Pulmonary artery endothelial cell (primary cell): ENCODE data around the gene LYRM1. TPM values are rescaled to one million over a fixed set of nuclear protein-coding genes. Genes with fewer than 3 reads are reported as not detected.
"Not testable (repeated sequence)": the region's sequence is repeated elsewhere in the genome, so short reads cannot be mapped to it uniquely, and the experiment has no call there.

Source experiments
- DNase-seq: peaks from one replicate; pipeline ENCODE4 v3.0.0-alpha.2; 2011; ENCODE audit warnings: low read depth, low spot score
- total RNA-seq: library from RNA; depleted of rRNA; stranded (reverse); fragments of >200 nt; gene quantifications from 2 replicates; pipeline ENCODE4 v1.2.3, GENCODE V29; 2014

The LYRM1 gene
- total RNA-seq, 1 donor from 2014 or later = 75.0 TPM

DNA sequence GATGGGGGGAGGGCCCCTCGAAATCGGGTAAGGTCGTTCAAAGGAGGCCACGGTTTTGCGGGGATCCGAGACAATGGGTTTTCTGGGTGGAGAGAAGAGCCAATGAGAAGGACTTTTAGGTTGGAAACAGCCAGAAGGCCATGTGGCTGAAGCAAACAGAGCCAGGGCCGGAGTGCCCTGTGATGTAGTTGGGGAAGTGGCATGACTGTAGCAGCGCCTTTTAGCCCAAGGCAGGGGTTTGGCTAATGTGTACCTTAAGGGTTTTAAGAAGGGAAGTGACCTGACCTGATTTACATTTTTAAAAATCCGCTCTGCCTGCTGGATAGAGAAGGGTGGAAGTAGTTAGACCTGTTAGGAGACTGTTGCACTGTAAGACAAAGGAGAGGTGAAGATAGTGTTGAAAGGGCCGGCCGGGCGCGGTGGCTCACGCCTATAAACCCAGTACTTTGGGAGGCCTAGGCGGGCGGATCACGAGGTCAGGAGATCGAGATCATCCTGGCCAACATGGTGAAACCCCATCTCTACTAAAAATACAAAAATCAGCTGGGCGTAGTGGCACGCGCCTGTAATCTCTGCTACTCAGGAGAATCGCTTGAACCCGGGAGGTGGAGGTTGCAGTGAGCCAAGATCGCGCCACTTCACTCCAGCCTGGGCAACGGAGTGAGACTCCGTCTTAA lies 1.0 kb downstream of the LYRM1 start:
- no peak for DNase-seq

DNA sequence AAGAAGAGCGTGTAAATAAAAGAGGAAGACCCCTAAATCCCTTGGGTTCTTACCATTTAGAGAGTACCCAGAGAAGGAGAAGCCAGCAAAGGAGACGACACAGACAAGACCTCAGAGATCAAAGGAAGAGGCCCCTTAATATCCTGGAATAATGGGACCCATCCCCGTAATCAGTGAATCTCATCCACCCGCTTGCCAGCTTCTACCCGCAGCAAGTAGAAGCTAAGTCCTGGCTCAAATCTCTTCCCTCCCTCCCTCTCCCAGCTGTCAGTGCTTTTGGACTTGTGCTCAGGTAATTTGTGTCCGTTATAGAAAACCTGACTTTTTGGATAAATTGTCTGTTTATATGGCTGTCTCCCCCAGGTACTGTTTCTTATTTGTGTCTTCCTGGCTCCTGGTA lies 1.9 kb downstream of the LYRM1 start:
- no peak for DNase-seq

DNA sequence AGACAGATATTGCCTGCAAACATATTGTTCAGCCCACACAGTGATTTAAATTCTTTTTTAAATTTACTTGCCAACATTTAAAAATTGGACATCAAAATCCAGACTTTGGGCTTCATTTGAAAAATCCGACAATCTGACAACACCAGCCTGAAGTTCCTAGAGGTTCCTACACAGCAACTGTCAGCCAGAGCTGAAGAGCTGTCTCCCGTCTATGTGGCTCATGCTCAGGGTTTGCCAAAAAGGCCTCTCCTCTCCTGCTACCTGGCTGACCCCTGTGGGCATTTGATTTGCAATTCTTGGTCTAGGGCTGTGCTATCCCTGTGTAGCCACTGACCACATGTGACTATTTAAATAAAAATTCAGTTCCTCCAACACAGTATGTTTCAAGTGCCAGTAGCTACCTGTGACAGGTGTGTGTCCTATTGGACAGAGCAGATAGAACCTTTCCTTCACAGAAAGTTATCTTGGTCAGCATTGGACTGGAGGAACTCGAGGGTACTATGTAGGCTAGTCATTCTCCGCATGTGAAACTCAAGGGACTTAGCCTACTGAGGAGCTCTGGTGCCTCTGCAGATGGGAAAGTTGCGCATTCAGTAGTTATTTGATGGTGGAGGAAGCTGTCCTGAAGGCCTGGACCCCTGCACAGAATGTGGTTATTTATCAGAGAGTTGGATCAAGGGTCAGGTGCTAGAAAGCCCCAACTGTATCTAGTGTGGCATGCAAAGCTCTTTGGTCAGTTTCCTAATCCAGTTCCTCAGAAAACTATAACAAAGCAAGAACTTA lies 2.7 kb downstream of the LYRM1 start:
- no peak for DNase-seq

DNA sequence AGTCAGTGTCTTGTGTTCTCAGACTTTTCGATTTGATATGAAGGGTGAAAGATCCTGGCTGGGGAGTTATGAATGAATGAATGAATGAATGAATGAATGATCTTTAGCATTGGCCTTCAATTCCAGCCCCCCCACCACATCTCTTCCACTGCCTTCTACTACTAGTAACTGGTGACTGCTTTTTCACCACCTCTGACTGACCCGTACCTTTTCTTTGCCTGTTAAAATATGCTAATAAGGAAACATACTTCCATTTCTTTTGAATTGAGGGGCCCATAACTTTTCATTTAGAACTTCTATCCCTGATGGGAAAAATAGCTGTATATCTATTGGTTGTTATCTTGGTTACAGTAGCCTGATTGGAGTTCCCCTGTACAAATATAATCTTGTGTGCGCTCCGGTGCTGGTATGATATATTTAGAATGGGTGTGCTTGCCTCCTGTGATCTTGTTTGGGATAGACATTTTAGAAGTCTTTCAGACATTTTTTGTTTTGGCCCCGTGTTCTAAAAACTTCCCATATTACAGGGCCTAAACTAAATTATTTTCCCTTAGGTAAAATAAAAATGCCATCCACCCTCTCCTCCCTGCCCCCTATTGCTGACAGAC lies 3.4 kb downstream of the LYRM1 start:
- no peak for DNase-seq

DNA sequence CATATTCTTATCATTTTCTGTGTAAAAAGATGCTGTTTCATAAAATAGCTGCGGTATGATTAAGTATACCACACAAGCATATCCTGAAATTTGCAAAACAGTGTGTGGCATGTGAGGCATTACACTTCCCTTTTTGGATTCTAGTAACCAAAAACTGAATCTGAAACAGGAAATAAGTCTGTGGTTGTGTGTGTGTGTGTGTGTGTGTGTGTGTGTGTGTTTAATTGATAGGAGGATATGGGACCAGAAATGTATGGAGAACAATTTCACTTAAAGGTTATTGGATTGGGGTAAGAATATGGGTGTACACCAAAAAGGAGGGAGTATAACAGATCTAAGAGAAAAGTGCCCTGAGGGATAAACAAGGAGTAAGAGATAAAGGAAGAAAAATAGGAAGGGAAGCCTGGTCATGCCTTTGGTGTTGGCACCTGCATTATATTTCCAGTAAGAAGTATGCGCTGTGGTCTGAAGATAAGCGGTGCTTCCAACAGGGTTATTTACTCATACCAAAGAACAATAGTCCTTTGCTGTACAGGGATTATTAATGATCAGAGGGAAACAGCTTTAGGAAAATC lies 4.0 kb downstream of the LYRM1 start:
- peak; percentile 96 for DNase-seq

DNA sequence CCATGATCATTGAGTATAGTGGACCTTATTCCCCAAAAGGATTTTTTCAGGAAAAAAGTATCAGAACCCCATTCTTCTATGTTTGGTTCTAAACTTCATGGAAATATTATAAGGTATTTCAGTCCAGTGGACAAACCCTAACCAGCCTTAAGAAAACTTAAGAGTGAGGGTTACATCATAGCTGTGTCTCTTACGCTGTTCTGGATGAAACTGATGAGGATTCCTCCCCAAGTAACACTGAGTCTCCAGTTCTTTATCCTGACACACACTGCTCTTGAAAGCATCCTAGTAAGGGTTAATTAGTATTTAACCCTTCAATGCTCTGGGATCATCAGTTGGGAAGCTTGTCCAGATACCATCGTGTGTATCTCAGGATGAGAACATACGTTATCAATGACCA lies 5.0 kb downstream of the LYRM1 start:
- DNase-seq = no peak

DNA sequence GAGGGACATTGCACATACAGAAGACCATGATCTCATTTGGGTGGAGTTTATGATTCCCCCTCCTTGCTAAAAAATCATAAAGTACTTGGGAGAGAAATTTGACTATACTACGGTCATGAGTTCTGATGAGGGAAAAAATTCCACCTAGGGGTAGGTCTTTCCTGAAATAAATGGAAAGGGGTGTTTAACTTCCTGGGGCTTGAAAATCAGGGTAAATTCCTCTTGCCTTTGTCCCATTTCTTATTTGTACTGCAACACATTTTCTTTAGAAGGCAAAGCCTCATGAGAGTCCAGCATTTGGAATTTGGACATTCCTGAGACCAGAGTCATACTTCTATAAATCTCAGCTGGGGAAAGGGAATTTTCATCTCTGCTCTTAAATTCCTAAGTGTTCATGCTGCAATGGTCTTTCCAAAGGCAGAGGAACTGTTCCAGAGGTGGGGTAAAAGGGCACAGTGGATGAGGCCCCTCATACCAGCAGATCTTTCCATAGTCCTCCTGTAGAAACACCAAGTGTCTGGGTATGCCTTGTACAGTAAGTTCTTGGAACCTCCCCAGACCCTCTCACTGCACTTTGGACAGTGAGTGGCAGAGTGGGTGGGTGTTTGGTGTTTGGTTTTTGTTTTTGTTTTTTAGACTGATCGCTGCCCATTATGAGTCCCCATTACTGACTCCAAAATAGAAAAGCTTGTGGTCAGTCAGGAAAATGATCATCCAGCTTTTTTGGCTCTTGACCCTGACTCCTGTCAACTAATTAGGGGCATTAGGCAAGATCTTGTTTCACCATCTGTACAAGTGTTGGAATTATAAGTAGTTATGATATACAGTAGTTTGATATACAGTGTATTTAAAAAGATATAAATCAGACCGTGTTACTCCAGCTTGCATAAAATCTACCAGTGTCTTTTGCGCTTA lies 6.0 kb downstream of the LYRM1 start:
- peak; percentile 75 for DNase-seq

DNA sequence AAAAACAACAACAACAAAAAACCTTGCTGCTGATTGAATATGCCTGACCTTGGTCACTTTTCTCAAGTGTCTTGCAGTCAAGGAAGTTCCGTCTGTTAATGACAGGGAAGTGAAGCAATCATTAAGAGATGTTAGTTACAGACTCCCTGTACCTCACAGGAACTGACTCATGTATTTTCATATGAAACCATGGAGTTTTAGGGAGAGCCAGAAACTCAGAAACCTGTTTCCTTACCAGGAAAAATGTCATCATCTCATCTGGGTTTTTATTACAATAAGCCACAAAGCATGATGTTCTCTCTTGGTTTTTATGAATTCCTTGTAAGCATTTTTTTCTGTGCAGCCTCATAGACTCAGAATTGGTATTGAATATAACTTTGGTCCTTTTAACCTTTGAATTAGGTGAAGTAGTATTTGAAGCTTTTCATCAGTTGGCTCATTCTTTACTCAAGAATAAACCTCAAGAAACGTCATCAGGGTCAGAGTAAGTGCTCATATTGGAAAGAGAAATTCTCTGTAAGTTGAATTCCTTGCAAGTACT lies 10.3 kb downstream of the LYRM1 start:
- DNase-seq = peak; percentile 90

DNA sequence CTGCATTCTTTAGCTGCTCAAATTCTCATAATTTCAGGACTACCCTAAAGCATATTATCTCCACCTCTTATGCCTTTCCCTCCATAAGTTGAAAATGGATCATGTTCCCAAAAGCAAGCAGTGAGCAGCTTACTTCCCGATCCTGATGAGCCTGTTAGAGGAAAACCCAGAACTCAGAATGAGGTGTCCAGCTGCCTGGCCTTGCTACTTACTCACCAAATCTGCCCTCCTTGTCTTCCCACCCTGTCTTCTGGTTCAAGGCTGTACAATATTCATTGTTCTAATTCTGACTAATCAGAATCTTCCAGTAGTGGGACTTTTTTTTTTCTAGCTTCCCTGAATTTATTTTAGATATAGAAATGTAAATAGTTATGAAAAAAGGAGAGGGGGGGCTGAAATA lies 10.8 kb downstream of the LYRM1 start:
- DNase-seq = no peak

DNA sequence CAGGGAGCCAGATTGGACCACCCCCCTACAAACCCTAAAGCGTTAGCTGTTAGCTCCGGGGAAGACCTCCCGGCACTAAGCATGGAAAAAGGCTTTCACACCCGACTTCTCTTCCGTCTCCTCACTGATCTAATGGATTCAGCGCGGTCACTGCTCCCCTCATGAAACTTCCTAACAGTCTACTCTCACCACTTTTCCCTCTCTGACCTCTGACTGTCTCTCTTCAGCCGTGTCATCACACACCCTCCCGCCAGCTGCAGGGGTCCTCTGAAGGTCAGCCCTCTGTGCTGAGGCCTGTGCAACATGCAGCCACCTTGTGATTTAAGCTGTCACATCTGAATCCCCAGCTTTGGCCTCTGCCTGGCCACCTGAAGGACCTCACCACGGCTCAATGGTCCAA lies 15.7 kb downstream of the LYRM1 start:
- DNase-seq = no peak

DNA sequence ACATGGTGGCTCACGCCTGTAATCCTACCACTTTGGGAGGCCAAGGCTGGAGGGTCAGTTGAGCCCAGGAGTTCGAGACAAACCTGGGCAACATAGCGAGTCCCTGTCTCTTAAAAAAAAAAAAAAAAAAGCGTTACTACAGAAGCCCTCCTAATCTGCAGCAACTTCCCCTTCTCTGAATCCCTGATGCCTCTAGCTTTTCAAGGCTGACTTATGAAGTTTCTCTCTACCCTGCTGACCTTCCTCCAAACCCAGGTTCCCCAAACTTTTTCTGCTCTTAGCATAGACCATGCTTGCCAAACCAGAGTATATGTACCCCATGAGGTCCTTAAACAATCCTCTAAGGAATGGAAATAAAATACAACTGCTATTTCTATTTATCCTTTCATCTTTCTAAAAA lies 16.4 kb downstream of the LYRM1 start:
- no peak for DNase-seq

DNA sequence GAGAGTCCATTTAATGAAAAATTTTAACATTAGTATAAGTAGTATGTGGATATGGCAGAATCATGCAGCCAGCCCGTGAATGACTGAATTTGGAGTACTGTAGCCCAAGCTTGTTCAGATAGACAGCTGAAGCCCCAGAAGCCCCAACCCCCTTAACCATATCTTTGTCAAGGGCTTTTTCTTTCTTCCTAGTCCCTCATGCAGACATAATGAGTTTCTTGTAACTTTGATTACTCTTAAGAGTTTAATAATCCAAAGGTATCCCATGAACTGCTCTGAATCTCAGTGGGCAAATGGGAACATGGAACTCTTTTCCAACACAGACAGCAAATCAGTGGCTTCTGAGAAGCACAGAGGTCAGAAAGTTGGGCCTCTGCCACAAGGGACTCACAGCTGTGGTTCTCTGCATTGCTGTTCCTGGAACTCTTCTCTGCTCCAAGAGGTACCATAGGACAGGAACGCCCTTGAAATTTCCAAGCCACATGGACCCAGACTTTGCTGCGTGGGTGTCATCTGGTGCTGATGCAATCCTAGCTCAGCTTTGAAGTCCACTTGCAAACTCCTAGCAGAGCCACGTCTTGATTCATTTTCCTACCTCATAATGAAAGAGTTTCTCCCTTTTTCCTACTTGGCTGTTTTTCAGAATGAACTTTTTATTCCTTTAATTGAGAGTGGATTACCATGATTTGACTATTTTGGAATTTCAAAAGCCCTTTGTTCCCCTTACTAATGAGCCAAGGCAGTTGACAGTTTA lies 18.1 kb downstream of the LYRM1 start:
- DNase-seq = no peak

DNA sequence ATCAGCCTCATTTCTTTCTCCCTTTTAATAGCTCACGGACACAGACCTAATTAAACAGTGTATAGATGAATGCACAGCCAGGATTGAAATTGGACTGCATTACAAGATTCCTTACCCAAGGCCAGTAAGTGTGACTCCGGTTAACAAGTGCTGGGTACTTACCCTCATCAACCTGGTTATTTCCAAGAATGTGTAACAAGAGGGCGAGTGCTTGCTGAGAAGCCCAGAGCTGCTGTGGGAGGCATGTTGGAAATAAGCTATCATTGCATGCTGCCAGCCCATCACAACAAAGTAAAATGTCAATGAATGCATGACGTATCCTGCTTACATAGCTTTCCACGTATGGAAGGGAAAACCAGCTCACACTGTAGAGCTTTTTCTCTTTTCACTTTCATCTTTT lies 19.5 kb downstream of the LYRM1 start:
- DNase-seq = no peak

DNA sequence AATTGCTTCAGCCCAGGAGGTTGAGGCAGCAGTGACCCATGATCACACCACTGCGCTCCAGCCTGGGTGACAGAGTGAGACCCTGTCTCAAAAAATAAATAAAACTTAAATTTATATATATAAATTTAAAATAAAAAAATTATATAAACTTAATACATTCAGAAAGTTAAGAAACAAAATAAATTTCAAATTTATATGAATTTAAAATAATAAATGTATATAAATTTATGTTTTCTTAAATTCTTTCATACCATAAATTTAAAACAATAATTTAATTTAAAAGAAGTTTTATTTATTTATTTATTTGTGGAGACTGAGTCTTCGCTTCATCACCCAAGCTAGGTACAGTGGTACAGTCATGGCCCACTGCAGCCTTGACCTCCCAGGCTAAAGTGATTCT lies 20.2 kb downstream of the LYRM1 start:
- no peak for DNase-seq

DNA sequence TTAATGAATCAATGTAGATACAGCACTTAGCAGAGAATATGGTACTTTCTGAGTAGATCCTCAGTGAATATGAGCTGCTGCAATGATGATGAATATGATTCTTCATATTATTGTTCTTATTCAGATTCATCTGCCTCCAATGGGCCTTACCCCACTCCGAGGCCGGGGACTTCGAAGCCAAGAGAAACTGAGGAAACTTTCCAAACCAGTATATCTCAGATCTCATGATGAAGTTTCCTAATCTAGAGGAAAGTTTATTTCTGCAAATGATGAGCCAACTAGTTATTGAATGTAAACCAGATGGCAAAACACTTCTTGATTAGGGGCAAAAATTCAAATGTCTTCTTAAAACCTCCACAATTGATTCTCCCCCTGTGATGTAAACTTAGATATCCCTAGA lies 23.3 kb downstream of the LYRM1 start:
- no peak for DNase-seq

DNA sequence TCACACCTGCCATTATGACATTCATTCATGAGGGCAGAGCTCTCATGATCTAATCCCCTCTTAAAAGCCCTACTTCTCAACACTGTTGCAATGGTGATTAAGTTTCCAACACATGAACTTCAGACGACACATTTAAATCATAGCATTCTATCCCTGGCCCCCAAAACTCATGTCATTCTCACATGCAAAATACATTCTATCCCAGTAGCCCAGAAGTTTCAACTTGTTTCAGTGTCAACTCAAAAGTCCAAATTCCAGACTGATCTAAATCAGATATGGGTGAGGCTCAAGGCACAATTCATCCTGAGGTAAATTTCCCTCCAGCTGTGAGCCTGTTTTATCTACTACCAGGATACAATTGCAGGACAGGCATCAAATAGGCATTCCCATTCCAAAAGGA lies 25.2 kb downstream of the LYRM1 start:
- no peak for DNase-seq

DNA sequence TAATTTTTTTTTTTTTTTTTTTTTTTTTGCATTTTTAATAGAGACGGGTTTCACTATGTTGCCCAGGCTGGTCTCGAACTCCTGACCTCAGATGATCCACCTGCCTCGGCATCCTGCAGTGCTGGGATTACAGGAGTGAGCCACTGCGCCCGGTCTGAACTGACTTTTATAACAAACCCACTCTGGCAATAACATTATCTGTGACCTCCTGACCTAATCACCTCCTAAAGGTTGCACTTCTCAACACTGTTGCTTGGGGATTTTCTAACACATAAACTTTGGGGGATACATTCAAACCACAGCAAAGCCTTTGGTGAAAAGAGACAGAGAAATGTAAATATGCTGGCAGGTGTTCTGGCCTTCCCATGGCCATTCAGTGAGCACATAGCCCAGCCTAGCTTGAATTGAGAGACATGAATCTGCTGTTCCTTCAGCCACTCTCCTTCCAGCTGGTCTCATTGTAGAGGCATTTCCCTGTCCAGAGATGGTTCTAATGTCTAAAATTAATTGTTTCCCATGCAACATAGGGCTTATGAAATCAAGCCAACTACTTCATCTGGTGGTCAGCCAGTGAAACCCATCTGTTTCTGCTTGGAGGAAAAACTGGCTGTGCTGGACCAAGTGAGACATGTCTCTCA lies 28.3 kb downstream of the LYRM1 start:
- no peak for DNase-seq

DNA sequence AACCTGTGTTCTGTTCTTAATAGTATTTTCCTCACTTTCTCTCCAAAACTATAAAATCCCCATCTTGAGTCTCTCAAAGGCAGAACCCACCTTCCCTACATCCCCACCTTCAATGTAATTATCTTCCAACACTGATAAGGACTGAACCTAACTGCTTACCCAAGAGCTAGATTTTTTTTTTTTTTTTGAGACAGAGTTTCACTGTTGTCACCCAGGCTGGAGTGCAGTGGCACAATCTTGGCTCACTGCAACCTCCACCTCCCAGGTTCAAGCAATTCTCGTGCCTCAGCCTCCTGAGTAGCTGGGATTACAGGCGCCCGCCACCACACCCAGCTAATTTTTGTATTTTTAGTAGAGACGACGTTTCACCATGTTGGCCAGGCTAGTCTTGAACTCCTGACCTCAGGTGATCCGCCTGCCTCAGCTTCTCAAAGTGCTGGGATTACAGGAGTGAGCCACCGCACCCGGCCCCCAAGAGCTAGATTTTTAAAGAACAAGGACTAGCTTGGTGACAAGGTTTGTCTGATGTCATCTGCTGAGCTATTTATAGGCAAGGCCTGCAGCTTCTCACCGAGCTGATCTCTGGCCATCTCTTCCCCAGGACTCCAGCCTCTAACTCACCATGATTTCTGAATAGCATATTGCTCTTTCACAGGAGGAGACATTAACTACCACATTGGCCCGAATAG lies 29.2 kb downstream of the LYRM1 start:
- DNase-seq = not testable (repeated sequence)

DNA sequence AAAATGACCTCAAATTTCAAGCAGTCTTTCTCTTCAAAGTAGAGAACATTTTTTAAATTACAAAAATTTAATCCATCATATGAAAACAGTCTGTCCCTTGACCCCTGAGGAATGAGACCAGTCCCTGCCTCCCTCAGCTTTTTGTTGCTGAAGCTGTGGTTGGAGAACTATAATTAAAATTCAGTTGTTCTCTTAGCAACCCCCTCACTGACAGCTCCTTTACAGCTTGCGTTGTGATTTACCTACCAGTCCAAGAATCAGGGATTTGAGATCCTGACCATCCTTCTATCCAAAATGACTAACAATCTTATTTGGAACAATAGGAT lies 29.8 kb downstream of the LYRM1 start:
- no peak for DNase-seq
